RWPE2 (cell line): ENCODE measurements around the gene ZNF101.

Experiments
- ATAC-seq: fragments of 200-7000 bp; cut with Tn5 transposase; 3 replicates; pipeline ENCODE4 v1.9.1; 2021; ENCODE audit warnings: low read depth
- DNase-seq: peaks from one replicate; pipeline ENCODE4 v3.0.0-alpha.2; 2020; ENCODE audit warnings: low spot score
- H3K27ac ChIP-seq: fragments of 450-650 bp; 2 replicates; pipeline ENCODE4 v1.5.1; 2017; ENCODE audit warnings: mild to moderate bottlenecking; ENCODE audit not compliant: poor library complexity, severe bottlenecking
- H3K27me3 ChIP-seq: fragments of 250-450 bp; sonication (Bioruptor Pico); 2 replicates; pipeline ENCODE4 v1.5.1; 2021; ENCODE audit warnings: mild to moderate bottlenecking, moderate library complexity; ENCODE audit not compliant: insufficient read depth, poor library complexity, severe bottlenecking
- H3K36me3 ChIP-seq: fragments of 250-450 bp; sonication (Bioruptor Pico); 2 replicates; pipeline ENCODE4 v1.5.1; 2020; ENCODE audit warnings: low read depth, mild to moderate bottlenecking, moderate library complexity
- H3K4me1 ChIP-seq: fragments of 250-450 bp; sonication (Bioruptor Pico); 2 replicates; pipeline ENCODE4 v1.5.1; 2021; ENCODE audit warnings: mild to moderate bottlenecking, moderate library complexity; ENCODE audit not compliant: insufficient read depth, poor library complexity, severe bottlenecking
- H3K4me3 ChIP-seq: fragments of 250-450 bp; sonication (Bioruptor Pico); 2 replicates; pipeline ENCODE4 v1.5.1; 2021; ENCODE audit warnings: mild to moderate bottlenecking, moderate library complexity; ENCODE audit not compliant: severe bottlenecking
- H3K9me3 ChIP-seq: fragments of 250-450 bp; sonication (Bioruptor Pico); 2 replicates; pipeline ENCODE4 v1.5.1; 2021; ENCODE audit warnings: mild to moderate bottlenecking, moderate library complexity; ENCODE audit not compliant: severe bottlenecking
- CTCF ChIP-seq: fragments of 450-650 bp; IDR thresholded peaks from one replicate; pipeline ENCODE4 v1.5.1; 2017; ENCODE audit warnings: mild to moderate bottlenecking, moderate library complexity; ENCODE audit not compliant: poor library complexity, severe bottlenecking

Gene ZNF101

DNA sequence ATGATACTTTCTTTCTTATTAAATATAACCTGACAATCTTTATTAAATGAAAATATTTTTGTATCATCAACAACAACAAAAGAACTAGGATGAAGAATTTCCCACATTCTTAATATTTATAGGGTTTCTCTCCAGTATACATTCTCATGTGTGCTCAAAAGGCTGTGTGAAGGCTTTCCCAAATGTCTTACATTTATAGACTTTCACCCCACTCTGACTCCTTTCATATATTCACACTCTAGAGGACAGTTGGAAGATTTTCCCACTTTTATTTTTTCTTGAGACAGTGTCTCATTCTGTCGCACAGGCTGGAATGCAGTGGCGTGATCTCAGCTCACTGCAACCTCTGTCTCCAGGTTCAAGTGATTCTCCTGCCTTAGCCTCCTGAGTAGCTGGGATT, 41.9 kb downstream of the ZNF101 start:
- no peak for ATAC-seq
- H3K4me3 ChIP-seq, result no peak overlapping the region
- DNase-seq, result no peak
- no peaks in the 10 kb centered on the region for H3K27me3 ChIP-seq
- H3K9me3 ChIP-seq, result peaks cover 69% of the 10 kb centered on the region
- no peak for TF ChIP-seq CTCF
- H3K36me3 ChIP-seq, result peaks cover 36% of the 10 kb centered on the region
- no peak overlapping the region for H3K27ac ChIP-seq
- no peaks in the 10 kb centered on the region for H3K4me1 ChIP-seq

- Histone ChIP-seq H3K36me3 (peaks cover 36% of the 10 kb centered on the region), H3K9me3 (peaks cover 68% of the 10 kb centered on the region), H3K4me3 (no peak overlapping the region), H3K27ac (no peak overlapping the region), H3K4me1 (no peaks in the 10 kb centered on the region), H3K27me3 (no peaks in the 10 kb centered on the region)
- no peak for DNase-seq
- ATAC-seq, result no peak
- TF ChIP-seq CTCF, result no peak
Observed at GRCh38 chr19:19711306-19711933, 42.8 kb downstream of the ZNF101 start.

- no peak for TF ChIP-seq CTCF
- Histone ChIP-seq H3K27ac (no peak overlapping the region), H3K4me1 (no peaks in the 10 kb centered on the region), H3K9me3 (peaks cover 66% of the 10 kb centered on the region), H3K27me3 (no peaks in the 10 kb centered on the region), H3K36me3 (peaks cover 36% of the 10 kb centered on the region), H3K4me3 (no peak overlapping the region)
- DNase-seq (no peak), ATAC-seq (no peak)
Observed at GRCh38 chr19:19711934-19712828, 43.5 kb downstream of the ZNF101 start.

DNA sequence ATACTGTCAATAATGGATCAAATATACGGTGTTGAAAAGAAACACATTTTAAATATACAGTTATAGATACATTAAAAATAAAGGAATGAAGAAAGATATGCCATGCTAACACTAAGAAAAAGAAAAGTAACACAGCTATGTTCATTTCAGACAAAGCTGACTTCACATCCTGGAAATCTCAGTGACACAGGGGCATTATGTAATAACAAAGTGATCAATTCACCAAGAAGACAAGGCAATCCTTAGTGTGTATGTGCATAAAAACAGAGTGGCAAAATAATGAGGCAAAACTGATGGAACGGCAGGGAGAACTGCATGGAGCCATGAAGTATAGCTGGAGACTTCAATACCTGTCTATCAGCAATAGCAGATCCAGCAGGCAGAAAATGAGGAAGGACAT, 51.2 kb downstream of the ZNF101 start:
- H3K4me3 ChIP-seq, result no peak overlapping the region
- H3K4me1 ChIP-seq, result no peaks in the 10 kb centered on the region
- H3K27ac ChIP-seq, result no peak overlapping the region
- DNase-seq (no peak), ATAC-seq (no peak)
- H3K36me3 ChIP-seq, result 0 out of 2 replicates have a peak, but pooled peaks cover 4% of the 10 kb centered on the region
- no peaks in the 10 kb centered on the region for H3K27me3 ChIP-seq
- TF ChIP-seq CTCF, result no peak
- peaks cover 22% of the 10 kb centered on the region for H3K9me3 ChIP-seq
